ENCODE results near the gene ZCCHC2. TPM values are rescaled to one million over a fixed set of nuclear protein-coding genes. Genes with fewer than 3 reads are reported as not detected.

The ZCCHC2 gene
- total and polyA plus RNA-seq, 9 of the 15 experiments (the other 6 are each of a cell fraction or from before 2014, with no cell fraction given) = 1.0 to 9.2 (median 6.0) TPM

- ChIA-PET CTCF (ENCODE audit: low intra/inter-chr PET ratio) (no interaction called here), POLR2A (no interaction called here)
- no peaks in the 10 kb centered on the region for H3K4me1 ChIP-seq (replicated peaks in 1 of 2; ENCODE audit: control insufficient read depth in 2 of 2, insufficient read depth in 2 of 2, low read length in 2 of 2)
- H2AFZ ChIP-seq (ENCODE audit: low read depth, low read length) = no peak overlapping the region
- FAIRE-seq = no peak
- WGBS (ENCODE audit: insufficient coverage, low coverage, missing lambda C conversion rate) = 15% methylated on average over 2 of the region's 2 CpGs
- no peaks in the 10 kb centered on the region for H3K27me3 ChIP-seq (ENCODE audit: control insufficient read depth in 2 of 2, insufficient read depth in 2 of 2, low read length in 2 of 2)
- intact Hi-C loops (cut with micrococcal nuclease) (no loop called here), in situ Hi-C loops (cut with MboI) (no loop called here)
- no peaks in the 10 kb centered on the region for H3K9me1 ChIP-seq (ENCODE audit: control insufficient read depth, insufficient read depth, low read length)
- H3K4me2 ChIP-seq (ENCODE audit: insufficient read depth, low read length) = no peak overlapping the region
- H3K9me3 ChIP-seq (replicated peaks; ENCODE audit: control insufficient read depth, insufficient read depth, low read depth, low read length) = no peaks in the 10 kb centered on the region
- ATAC-seq = no peak
- H3K27ac ChIP-seq (ENCODE audit: extremely low read depth, low read depth, low read length) = no peak overlapping the region
- H3K9ac ChIP-seq (ENCODE audit: insufficient read depth in 1 of 2, low read depth in 2 of 2, low read length in 2 of 2) = no peak overlapping the region
- no TSS peak for BruUV-seq (replicated peaks)
- H3K79me2 ChIP-seq (ENCODE audit: control insufficient read depth, insufficient read depth, low read length) = no peaks in the 10 kb centered on the region
- no peaks in the 10 kb centered on the region for H4K20me1 ChIP-seq (replicated peaks; ENCODE audit: control insufficient read depth, insufficient read depth, low read length)
- H3K36me3 ChIP-seq (ENCODE audit: control insufficient read depth, insufficient read depth, low read length) = no peaks in the 10 kb centered on the region
- no peak for DNase-seq (ENCODE audit: extremely low read depth in 1 of 4, low spot score in 3 of 4)
- TF ChIP-seq ATF6 (CRISPR knock-in tag; IDR thresholded peaks at IDR 0.05) = no peak
- no peak for TF ChIP-seq ZNF224 (CRISPR knock-in tag; IDR thresholded peaks at IDR 0.05)
- TF ChIP-seq FOXM1 (IDR thresholded peaks at IDR 0.05; ENCODE audit: low read depth) = no peak
- no peak for TF ChIP-seq FOXM1 (CRISPR knock-in tag; IDR thresholded peaks at IDR 0.05; ENCODE audit: low read depth)
- no peak for TF ChIP-seq ZNF282 (CRISPR knock-in tag; IDR thresholded peaks at IDR 0.05)
- H3K4me3 ChIP-seq = no peak overlapping the region
Observed at GRCh38 chr18:62512996-62513395, 9.8 kb upstream of the ZCCHC2 start.

- Histone ChIP-seq H3K9ac (ENCODE audit: insufficient read depth in 1 of 2, low read depth in 2 of 2, low read length in 2 of 2) (no peak overlapping the region), H3K27ac (ENCODE audit: extremely low read depth, low read depth, low read length) (no peak overlapping the region), H3K36me3 (ENCODE audit: control insufficient read depth, insufficient read depth, low read length) (no peaks in the 10 kb centered on the region), H3K9me3 (replicated peaks; ENCODE audit: control insufficient read depth, insufficient read depth, low read depth, low read length) (no peaks in the 10 kb centered on the region), H2AFZ (ENCODE audit: low read depth, low read length) (no peak overlapping the region), H3K79me2 (ENCODE audit: control insufficient read depth, insufficient read depth, low read length) (no peaks in the 10 kb centered on the region), H3K4me2 (ENCODE audit: insufficient read depth, low read length) (no peak overlapping the region), H4K20me1 (replicated peaks; ENCODE audit: control insufficient read depth, insufficient read depth, low read length) (no peaks in the 10 kb centered on the region), H3K4me1 (replicated peaks in 1 of 2; ENCODE audit: control insufficient read depth in 2 of 2, insufficient read depth in 2 of 2, low read length in 2 of 2) (peaks cover 3 to 8% of the 10 kb centered on the region in 2 experiments; a peak in 3 of 5 replicates), H3K27me3 (ENCODE audit: control insufficient read depth in 2 of 2, insufficient read depth in 2 of 2, low read length in 2 of 2) (no peaks in the 10 kb centered on the region), H3K9me1 (ENCODE audit: control insufficient read depth, insufficient read depth, low read length) (no peaks in the 10 kb centered on the region), H3K4me3 (no peak overlapping the region)
- ChIA-PET POLR2A (no interaction called here), CTCF (ENCODE audit: low intra/inter-chr PET ratio) (no interaction called here)
- no TSS peak for BruUV-seq (replicated peaks)
- FAIRE-seq = no peak
- no peak for ATAC-seq
- peak; percentile 93 for TF ChIP-seq ZNF324 (CRISPR knock-in tag; IDR thresholded peaks at IDR 0.05)
- no peak for TF ChIP-seq PTRF (tag; IDR thresholded peaks at IDR 0.05)
- in situ Hi-C loops (cut with MboI) = no loop called here
- intact Hi-C loops (cut with micrococcal nuclease) = no loop called here
- no peak for DNase-seq (ENCODE audit: extremely low read depth in 1 of 4, low spot score in 3 of 4)
Observed at GRCh38 chr18:62514570-62514969, 8.3 kb upstream of the ZCCHC2 start.

Data from K562 (cell line).